Lung (tissue), 13 donors: ENCODE data around the gene GIPC2. TPM values are rescaled to one million over a fixed set of nuclear protein-coding genes. Genes with fewer than 3 reads are reported as not detected.

ENCODE experiments used
- ATAC-seq: fragments of 200-7000 bp; cut with Tn5 transposase; one replicate; pipeline ENCODE4 v1.9.1; 2020; ENCODE audit warnings: moderate number of reproducible peaks; ENCODE audit not compliant: insufficient read depth, low FRiP score
- DNase-seq, 3 donors: peaks; one replicate each; pipeline ENCODE4 v3.0.0-alpha.2; 2013 to 2017
- H3K27ac ChIP-seq, 2 donors: one replicate each; pipeline ENCODE4 v1.5.1; 2013; ENCODE audit warnings: mild to moderate bottlenecking in 2 of 2, moderate library complexity in 2 of 2, control low read depth in 1 of 2, inconsistent platforms in 1 of 2, low read depth in 1 of 2, low read length in 1 of 2
- H3K27me3 ChIP-seq, 3 donors: one replicate each; pipeline ENCODE4 v1.5.1; 2013; ENCODE audit warnings: low read length in 2 of 3; ENCODE audit not compliant: control insufficient read depth in 3 of 3, insufficient read depth in 3 of 3
- H3K36me3 ChIP-seq, 4 donors: one replicate each; pipeline ENCODE4 v1.5.1; 2013; ENCODE audit warnings: low read length in 4 of 4, mild to moderate bottlenecking in 1 of 4, moderate library complexity in 1 of 4; ENCODE audit not compliant: control insufficient read depth in 4 of 4, insufficient read depth in 4 of 4
- H3K4me1 ChIP-seq, 5 donors: one replicate each; pipeline ENCODE4 v1.5.1; 2013; ENCODE audit warnings: low read length in 5 of 5, mild to moderate bottlenecking in 2 of 5, moderate library complexity in 1 of 5; ENCODE audit not compliant: control insufficient read depth in 5 of 5, insufficient read depth in 5 of 5
- H3K4me3 ChIP-seq: one replicate; pipeline ENCODE4 v1.5.1; 2013; ENCODE audit warnings: mild to moderate bottlenecking, control low read depth, moderate library complexity
- H3K9ac ChIP-seq, 2 donors: one replicate each; pipeline ENCODE4 v1.5.1; 2013; ENCODE audit warnings: low read length in 2 of 2, control low read depth in 1 of 2; ENCODE audit not compliant: insufficient read depth in 1 of 2
- H3K9me3 ChIP-seq, 4 donors: one replicate each; pipeline ENCODE4 v1.5.1; 2013; ENCODE audit warnings: low read length in 3 of 4, mild to moderate bottlenecking in 1 of 4, moderate library complexity in 1 of 4; ENCODE audit not compliant: control insufficient read depth in 4 of 4, insufficient read depth in 3 of 4
- CTCF ChIP-seq: IDR thresholded peaks from 2 replicates; pipeline ENCODE4 v1.5.1; 2012; ENCODE audit warnings: mild to moderate bottlenecking; ENCODE audit errors: control extremely low read depth, extremely low read depth
- WGBS, 2 donors: extraction: QIAGEN DNeasy Blood & Tissue Kit; methylation state at CpG; one replicate each; pipeline ENCODE4 v1.1.7; 2013; 5-methylcytosine and 5-hydroxymethylcytosine counted together
- polyA plus RNA-seq, 2 donors: library from polyadenylated mRNA; stranded (reverse); fragments of 200-250 nt; gene quantifications; one replicate each; pipeline ENCODE4 v1.2.1, GENCODE V29; 2013
- small RNA-seq: library from RNA; depleted of rRNA; stranded (forward); fragments of <200 nt; gene quantifications from one replicate; pipeline ENCODE3, GENCODE V24; 2014; ENCODE audit warnings: low replicate concordance
- total RNA-seq, 2 donors: library from RNA; depleted of rRNA in 1 of 2; stranded (reverse); fragments of >200 nt in 1 of 2; gene quantifications; one replicate each; pipeline ENCODE4 v1.2.1, GENCODE V29; 2014 to 2021
- donor health status: control.
- donor health status: control.
- donor health status: Bipolar disorder and iron deficiency.
- donor health status: healthy.
- donor health status: DM: yes; HTN: yes; CAD: no.

GIPC2 gene
- total and polyA plus RNA-seq, 4 donors: 0.94 to 2.5 (median 1.8) TPM

- 78 to 81% methylated on average over 3 of the region's 3 CpGs for WGBS, 2 donors
- ATAC-seq: no peak
- H3K4me3 ChIP-seq: no peak overlapping the region
- no peak for TF ChIP-seq CTCF
- H3K27me3 ChIP-seq: no peaks in the 10 kb centered on the region
- H3K4me1 ChIP-seq: no peaks in the 10 kb centered on the region
- no peak overlapping the region for H3K9ac ChIP-seq
- H3K36me3 ChIP-seq: no peaks in the 10 kb centered on the region
- H3K9me3 ChIP-seq: peaks cover 0 to 3% (median 0%) of the 10 kb centered on the region in 4 donors
- DNase-seq: no peak
- no peak overlapping the region for H3K27ac ChIP-seq
Observed at GRCh38 chr1:78184460-78185072, 138.8 kb downstream of the GIPC2 start.

Small RNA genes lying within 50 kb of the gene (small RNA-seq; reads per million reads assigned to genes)
- gene AC103591.3: 10.2 reads per million, percentile 96 among the genes with 10 or more reads in this experiment
- not detected for gene RNA5SP22
- gene RNU6-1102P: not detected

Other genes with a start within 250 kb of the GIPC2 start
- 10 to 100 TPM; 10.8 to 14.2 TPM for gene NEXN, start 157.3 kb upstream of the GIPC2 start, total RNA-seq
- gene NEXN, start 157.3 kb upstream of the GIPC2 start, polyA plus RNA-seq: 10 to 100 TPM in 1 of 2 donors, 1 to 10 TPM in 1; 7.6 to 20.9 TPM
- gene FUBP1, start 66.9 kb upstream of the GIPC2 start, total RNA-seq: 100 to 1,000 TPM in 1 of 2 donors, 10 to 100 TPM in 1; 88.6 to 324 TPM
- 10 to 100 TPM; 39.1 to 52.5 TPM for gene FUBP1, start 66.9 kb upstream of the GIPC2 start, polyA plus RNA-seq
- 10 to 100 TPM; 30.5 to 88.7 TPM for gene DNAJB4, start 41.0 kb upstream of the GIPC2 start, total RNA-seq
- gene DNAJB4, start 41.0 kb upstream of the GIPC2 start, polyA plus RNA-seq: 10 to 100 TPM in 1 of 2 donors, 1 to 10 TPM in 1; 8.3 to 11.7 TPM